ENCODE measurements around the gene LPP. TPM values are rescaled to one million over a fixed set of nuclear protein-coding genes. Genes with fewer than 3 reads are reported as not detected.
A peak's percentile ranks its signal among the peaks of the same experiment; 100 is the strongest.

LPP gene
- total RNA-seq, 1 donor from 2014 or later = 560 TPM

- DNase-seq (ENCODE audit: low spot score) = no peak
Measured at GRCh38 chr3:188196232-188196990, 42.5 kb downstream of the LPP start.

- no peak for DNase-seq (ENCODE audit: low spot score)
Measured at GRCh38 chr3:188197388-188197847, 43.5 kb downstream of the LPP start.

GRCh38 chr3:188198001-188198400 lies 44.0 kb downstream of the LPP start:
- DNase-seq (ENCODE audit: low spot score) = no peak

DNA sequence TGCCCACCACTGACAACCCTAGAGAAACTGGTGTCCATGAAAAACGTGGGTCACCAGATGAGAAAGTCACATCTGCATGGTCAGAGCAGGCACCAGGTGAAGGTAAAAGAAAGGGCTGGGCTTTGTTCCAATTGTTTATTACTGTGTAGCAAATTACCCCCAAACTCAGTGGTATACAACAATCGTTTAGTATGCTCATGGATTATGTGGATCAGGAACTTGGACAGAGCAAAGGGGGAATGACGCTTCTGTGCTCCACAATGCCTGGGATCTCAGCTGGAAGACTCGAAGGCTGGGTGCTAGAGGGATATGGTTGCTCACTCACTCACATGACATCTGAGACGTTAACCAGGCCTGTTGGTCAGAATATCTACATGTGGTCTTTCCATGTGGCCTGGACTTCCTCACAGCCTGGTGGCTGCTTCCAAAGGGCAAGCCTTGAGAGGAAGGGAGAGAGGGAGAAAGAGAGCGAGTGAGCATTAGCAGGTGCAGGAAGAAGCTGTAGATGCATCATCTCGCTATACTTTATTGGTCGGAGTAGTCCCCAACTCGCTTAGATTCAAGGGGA lies 44.9 kb downstream of the LPP start:
- no peak for DNase-seq (ENCODE audit: low spot score)

- DNase-seq (ENCODE audit: low spot score) = no peak
Measured at GRCh38 chr3:188199386-188199785, 45.4 kb downstream of the LPP start.

DNA sequence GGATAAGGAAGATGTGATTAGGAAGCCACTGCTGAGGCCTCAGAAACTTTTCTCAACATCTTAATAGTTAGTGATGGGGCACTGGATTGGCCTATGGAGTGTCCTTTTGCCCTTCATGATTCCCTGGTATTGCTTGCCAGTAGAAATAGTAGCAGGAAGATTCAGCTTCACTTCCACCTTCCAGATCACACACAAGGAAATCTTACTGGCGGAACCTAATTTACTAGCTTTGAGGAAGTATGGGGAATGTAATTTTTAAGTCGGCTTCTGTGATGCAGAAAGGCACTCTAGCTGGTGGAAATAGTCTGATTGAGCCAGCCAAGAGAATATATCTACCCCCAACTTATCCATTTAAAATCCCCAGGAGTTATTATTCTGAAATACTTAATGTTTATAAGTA lies 46.5 kb downstream of the LPP start:
- DNase-seq (ENCODE audit: low spot score) = no peak

DNA sequence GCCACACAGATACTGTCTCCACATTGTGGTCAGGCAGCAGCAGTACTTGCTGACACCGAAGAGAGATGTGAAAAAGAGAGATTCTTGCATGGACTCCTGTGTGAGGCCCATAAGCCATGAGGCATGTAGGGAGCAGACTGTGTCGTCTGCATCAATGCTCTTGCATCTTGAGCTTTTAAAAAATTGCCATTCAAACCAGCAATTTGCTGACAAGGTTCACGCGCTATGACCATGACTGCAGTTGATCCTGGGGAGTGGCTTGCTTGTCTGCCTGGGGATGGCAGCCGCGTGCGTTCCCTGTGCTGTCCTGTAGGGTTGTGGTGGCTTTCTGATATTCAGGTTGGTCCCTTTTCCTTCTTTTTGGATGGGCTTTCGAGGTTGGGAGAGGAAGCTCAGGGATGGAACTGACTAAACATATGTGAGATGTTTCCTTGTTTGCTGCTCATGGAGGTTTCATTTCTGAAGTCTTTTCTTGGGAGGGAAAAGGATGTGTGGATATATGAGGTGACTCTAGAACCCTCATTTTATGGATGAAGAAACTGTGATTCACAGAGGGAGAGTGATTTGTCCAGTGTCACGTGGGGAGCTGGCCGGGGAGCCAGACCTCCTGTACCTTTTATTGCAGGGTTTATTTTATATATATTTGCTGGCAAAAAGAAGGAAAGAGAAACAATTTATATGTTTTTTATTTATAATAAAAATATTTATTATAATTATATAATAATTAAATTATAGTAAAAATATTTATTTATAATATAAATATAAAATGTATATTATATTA lies 48.6 kb downstream of the LPP start:
- no peak for DNase-seq (ENCODE audit: low spot score)

DNA sequence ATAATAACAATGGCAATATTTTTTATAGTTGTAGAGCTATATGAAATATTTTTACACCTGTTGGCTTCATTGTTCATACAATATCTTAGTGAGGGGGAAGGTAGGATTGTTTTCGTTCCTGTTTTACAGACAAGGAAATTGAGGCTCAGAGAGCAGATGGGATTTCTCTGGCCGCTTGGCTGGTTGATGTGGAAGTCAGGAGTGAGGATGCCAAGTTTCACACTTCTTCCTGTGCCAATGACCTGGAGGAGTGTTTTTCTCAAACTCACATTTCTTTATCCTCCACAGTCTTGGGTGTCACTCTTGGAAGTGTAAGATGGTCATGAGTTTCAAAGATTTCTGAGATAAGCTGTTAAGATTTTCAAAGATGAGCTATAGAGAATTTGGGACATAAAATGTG lies 50.6 kb downstream of the LPP start:
- DNase-seq (ENCODE audit: low spot score) = no peak

DNA sequence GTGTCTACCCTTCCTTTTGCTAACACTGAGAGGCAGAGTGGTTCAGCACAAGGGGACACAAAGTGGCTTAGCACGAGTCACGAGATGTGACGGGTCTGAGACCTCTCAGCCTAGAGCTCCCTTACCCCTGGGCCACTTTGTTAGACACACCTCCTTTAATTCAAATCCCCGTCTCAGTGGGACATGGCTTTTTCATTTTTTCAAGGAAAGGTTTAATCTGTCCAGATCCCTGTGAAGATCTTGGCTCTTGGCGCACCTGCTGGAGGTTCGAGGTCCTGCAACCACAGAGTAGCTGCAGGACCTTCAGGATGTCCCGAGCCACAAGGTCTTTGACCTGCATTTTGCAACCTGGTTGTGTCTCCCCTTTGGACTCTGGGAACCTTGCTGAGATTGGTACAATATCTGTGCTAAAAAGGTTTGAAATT lies 52.0 kb downstream of the LPP start:
- no peak for DNase-seq (ENCODE audit: low spot score)

DNA sequence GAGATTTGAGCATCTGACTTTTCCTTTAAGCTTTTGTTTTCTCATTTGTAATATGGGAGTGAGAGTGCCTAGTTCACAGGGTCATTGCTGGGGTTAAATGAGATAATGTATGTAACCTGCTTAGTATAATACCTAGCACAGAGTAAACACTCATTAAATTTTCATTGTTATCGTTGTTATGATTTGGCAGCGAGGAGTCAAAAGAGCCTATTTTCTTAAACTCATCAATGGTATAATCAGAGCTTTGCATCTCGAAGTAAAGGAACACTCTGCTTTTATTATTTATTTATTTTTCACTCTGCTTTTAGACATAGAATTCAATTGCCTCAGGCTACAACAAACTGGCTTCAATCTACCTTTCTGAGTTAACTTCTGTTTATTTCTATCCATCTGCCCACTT lies 52.8 kb downstream of the LPP start:
- DNase-seq (ENCODE audit: low spot score) = no peak

DNA sequence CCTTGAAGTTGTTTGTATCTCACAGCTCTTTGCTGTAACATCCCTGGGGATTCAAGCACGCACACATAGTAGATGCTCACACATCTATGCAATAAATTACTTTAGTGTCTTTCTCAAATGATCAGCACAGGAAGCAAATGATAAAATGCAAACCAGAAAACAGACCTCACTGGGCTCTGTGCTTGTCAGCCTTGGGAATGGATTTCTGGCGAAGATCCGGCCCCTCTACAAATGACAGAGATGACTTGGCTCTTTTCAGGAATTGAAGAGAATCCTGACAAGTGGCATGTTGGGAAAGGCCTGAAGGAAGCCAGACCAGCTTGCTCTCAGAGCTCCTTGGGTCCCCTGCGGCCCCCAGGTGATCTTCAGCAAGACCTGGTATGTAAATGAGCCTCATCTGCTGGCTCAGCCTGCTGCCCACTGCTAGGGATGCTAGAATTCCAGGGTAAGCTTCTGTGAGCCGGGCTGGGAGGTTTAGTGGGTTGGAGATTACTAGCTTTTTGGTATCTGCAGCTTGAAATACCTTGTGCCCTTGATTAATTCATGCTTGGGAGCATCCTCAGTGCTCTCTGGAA lies 54.1 kb downstream of the LPP start:
- no peak for DNase-seq (ENCODE audit: low spot score)

- DNase-seq (ENCODE audit: low spot score) = no peak
Measured at GRCh38 chr3:188208516-188208981, 54.6 kb downstream of the LPP start.

DNA sequence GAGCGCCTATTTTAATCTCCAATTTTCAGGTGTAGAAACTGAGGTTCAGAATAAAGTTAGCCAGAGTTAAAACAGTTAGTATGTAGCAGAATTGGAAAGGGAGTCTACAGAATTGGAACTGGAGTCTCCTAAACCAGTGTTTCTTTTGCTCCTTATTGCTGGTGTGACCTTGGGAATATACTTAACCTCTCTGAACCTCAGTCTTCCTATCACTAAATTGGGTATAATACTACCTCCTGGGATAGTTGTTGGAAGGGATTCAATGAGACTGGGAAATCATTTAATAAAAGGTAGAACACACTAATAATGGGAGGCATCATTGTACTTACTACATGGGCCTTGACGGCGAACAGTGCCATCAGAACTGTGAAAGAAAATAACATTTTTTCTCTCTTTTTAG lies 55.1 kb downstream of the LPP start:
- no peak for DNase-seq (ENCODE audit: low spot score)

DNA sequence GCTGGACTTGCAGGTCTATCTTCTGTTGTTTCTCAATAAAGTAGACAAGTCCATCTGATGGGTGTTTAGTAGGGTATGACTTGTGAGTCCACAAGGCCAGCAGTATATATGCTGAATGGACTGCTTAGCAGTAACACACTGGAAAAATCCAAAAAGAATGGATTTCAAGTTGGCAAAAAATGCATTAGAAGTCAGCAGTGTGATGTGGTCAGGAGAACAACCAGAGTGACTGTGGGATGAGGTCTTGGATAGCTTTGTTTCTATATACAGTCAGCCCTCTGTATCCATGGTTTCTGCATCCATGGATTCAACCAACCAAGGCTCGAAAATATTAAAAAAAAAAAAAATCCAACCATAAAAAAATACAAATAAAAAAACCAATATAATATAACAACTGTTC lies 55.8 kb downstream of the LPP start:
- DNase-seq (ENCODE audit: low spot score) = no peak

GRCh38 chr3:188211476-188211875 lies 57.5 kb downstream of the LPP start:
- DNase-seq (ENCODE audit: low spot score) = no peak

DNA sequence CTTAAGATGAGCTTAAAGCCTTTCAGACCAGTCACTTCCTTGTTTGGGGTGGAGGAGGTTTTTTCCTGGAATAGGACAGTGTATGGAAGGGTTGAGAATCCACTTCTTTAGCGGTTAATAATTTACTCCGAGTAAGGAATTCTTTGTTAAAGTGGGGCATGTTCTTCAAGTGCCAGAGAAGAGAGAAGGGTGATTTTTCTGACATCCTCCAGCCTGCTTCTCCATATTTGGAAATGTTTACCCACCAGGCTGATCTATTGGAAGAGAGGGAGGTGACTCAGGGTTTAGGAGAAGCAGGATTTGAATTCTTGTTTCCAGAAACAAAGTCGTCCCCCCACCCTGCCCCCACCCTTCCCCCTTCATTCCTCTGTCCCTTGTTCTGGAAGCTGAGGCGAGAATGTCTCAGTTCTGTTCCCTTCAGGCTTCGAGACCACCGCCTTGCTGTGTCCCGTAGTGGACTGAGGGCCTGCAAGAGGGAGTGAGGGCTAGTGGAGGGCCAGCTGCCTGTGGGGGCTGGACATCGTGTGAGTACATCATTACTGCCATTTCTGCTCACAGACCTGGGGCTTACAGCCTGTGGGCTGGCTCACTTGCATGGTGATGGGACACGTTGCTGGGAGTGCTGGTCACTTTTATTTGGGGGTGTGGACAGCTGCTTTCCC lies 58.5 kb downstream of the LPP start:
- DNase-seq (ENCODE audit: low spot score) = peak; percentile 47

DNA sequence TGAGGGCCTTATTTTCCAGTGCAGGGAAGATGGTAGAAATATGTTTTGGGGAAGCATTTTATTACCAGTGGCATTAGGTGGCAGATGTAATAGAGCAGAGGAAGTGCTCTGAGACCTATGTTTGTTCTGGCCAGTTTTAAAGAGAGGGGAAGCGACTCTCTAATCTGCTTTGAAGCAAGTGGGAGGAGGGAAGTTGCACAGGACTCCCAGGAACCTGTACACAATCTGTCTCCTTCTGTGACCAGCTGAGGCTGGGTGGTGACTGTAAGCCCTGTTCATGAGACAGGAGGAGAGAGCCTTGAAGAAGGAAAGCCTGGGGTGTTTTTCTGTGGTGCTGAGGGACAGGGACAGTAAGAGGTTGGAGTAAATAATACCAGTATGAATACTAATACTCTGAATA lies 60.5 kb downstream of the LPP start:
- DNase-seq (ENCODE audit: low spot score) = no peak

- no peak for DNase-seq (ENCODE audit: low spot score)
Measured at GRCh38 chr3:188215129-188215528, 61.2 kb downstream of the LPP start.

GRCh38 chr3:188217011-188217463 lies 63.1 kb downstream of the LPP start:
- no peak for DNase-seq (ENCODE audit: low spot score)

DNA sequence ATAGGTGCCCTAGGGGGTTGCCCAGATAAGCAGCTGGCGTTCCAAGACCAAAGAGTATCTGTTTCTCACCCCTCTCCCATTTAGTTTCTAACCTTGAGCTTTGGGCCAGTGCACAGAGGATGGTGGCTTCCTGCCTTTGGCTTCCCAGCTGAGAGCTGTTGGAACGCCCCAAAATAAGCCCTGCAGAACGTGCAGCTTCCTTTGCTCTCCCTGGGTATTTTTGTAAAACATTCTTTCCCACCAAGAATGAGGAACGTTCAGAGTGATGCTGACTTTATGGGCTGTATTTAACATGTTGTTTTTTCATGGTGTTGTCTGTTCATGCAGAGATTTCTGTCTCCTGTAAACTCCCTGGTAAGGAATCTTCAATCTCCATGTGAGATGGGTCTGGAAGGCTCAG lies 63.8 kb downstream of the LPP start:
- no peak for DNase-seq (ENCODE audit: low spot score)

- DNase-seq (ENCODE audit: low spot score) = no peak
Measured at GRCh38 chr3:188218603-188219002, 64.6 kb downstream of the LPP start.

- DNase-seq (ENCODE audit: low spot score) = no peak
Measured at GRCh38 chr3:188219147-188219546, 65.2 kb downstream of the LPP start.

Data from ureter (tissue), 1 donor.